Stimulated activated CD4-positive, alpha-beta T cell treated with anti-CD3 and anti-CD28 coated beads, Interleukin-1b, Interleukin-23, amount 100 ng/mL, for 1 hour (primary cell): ENCODE results near the gene FAM240A.

ENCODE experiments used
- DNase-seq, 2 donors: peaks; one replicate each; pipeline ENCODE4 v3.0.0-alpha.2; 2020; ENCODE audit warnings: low read depth in 2 of 2

Gene FAM240A

DNA sequence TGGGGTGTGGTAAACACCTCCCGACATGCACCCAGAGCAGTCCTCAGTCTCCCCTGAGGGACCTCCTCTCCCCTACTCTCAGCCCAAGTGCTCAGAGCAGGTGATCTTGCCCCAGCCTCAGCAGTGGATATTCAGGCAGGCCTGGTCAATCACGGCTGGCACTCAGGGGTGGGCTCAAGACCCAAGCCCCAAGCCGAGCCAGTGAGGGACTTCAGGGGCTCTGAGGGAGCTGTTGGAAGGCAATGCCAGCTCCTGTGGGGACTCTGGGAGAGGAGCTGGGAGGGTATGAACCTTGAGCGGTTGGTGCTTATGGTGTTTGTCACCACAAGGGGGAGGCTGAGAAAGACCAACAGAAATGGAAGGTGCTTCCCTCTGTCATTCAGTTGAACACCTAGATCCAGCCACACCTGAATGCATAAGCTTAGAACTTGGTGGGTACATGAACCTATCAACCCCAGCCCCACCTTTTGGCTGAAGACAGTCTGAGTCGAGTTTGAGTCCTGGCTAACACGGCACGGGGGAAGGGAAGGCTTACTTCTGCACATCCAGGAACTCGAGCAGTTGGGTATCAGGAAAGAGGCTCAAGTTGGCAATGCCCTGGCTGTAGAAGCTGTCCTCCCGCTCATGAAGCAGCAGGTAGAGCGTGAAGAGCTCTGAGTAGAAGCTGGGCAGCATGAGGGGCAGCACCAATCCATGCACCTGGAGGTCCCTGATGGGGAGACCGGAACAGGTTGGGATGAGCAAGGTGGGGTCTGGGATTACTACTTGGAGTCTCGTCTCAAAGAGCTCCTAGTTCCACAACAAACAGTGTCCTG is 61.9 kb downstream of the FAM240A start:
- no peak for DNase-seq

DNA sequence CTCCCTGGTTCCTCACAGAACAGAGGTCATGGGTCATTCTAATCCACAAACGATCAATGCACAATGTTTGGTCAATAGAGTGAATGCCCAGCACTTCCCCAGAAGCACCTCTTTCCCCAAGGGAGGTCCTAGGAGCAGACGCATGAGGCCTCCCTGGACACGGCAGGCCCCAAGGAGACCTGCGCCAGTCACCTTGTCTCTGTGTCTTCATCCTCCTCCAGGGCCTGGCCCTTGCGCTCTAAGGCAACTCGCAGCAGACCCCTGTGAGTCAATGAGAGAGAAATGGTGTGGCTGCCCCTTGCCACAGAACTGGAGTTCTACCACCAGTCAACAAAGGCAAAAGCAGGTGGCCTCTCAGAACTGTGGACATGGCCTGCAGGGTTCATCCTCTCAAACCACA is 63.1 kb downstream of the FAM240A start:
- no peak for DNase-seq
